GM23248 (cell line): ENCODE measurements around the gene ALDOB. TPM values are rescaled to one million over a fixed set of nuclear protein-coding genes. Genes with fewer than 3 reads are reported as not detected.

Experiments used
- DNase-seq: peaks from one replicate; pipeline ENCODE4 v3.0.0-alpha.2; 2015
- H2AFZ ChIP-seq: fragments of 200-600 bp; sonication (generic); 2 replicates; pipeline ENCODE4 v1.6.1; 2016; ENCODE audit warnings: antibody characterized with exemption
- H3F3A ChIP-seq: fragments of 200-600 bp; sonication (generic); 2 replicates; pipeline ENCODE4 v1.6.1; 2016; ENCODE audit warnings: mild to moderate bottlenecking, antibody characterized with exemption, mixed run types; ENCODE audit not compliant: insufficient read depth
- H3K27ac ChIP-seq: fragments of 200-600 bp; sonication (generic); 2 replicates; pipeline ENCODE4 v1.5.1; 2016; ENCODE audit warnings: mild to moderate bottlenecking
- H3K27me3 ChIP-seq: fragments of 200-600 bp; sonication (generic); replicated peaks from 2 replicates; pipeline ENCODE4 v1.6.1; 2016; ENCODE audit warnings: mild to moderate bottlenecking; ENCODE audit not compliant: insufficient read depth
- H3K36me3 ChIP-seq: fragments of 200-600 bp; sonication (generic); 2 replicates; pipeline ENCODE4 v1.6.1; 2016; ENCODE audit warnings: low read depth, mild to moderate bottlenecking
- H3K4me1 ChIP-seq: fragments of 200-600 bp; sonication (generic); 2 replicates; pipeline ENCODE4 v1.6.1; 2016; ENCODE audit warnings: mild to moderate bottlenecking; ENCODE audit not compliant: insufficient read depth
- H3K4me2 ChIP-seq: fragments of 200-600 bp; sonication (generic); one replicate; pipeline ENCODE4 v1.6.1; 2016; ENCODE audit warnings: mild to moderate bottlenecking; ENCODE audit not compliant: unreplicated experiment
- H3K4me3 ChIP-seq: fragments of 200-600 bp; sonication (generic); 2 replicates; pipeline ENCODE4 v1.5.1; 2016; ENCODE audit warnings: mild to moderate bottlenecking
- H3K79me2 ChIP-seq: fragments of 200-600 bp; sonication (generic); 2 replicates; pipeline ENCODE4 v1.6.1; 2016; ENCODE audit warnings: mild to moderate bottlenecking; ENCODE audit not compliant: insufficient read depth
- H3K9ac ChIP-seq: fragments of 200-600 bp; sonication (generic); 2 replicates; pipeline ENCODE4 v1.6.1; 2016; ENCODE audit warnings: mild to moderate bottlenecking
- H3K9me2 ChIP-seq: fragments of 200-600 bp; sonication (generic); 2 replicates; pipeline ENCODE4 v1.6.1; 2016; ENCODE audit warnings: mixed run types, mild to moderate bottlenecking, moderate library complexity; ENCODE audit not compliant: insufficient read depth
- H3K9me3 ChIP-seq: fragments of 200-600 bp; sonication (generic); one replicate; pipeline ENCODE4 v1.6.1; 2017; ENCODE audit warnings: low read depth
- H4K20me1 ChIP-seq: fragments of 200-600 bp; sonication (generic); 2 replicates; pipeline ENCODE4 v1.6.0; 2016; ENCODE audit not compliant: insufficient read depth
- EZH2 ChIP-seq: fragments of 200-600 bp; sonication (generic); IDR thresholded peaks from 2 replicates; pipeline ENCODE4 v1.6.1; 2018; ENCODE audit warnings: antibody characterized with exemption, mild to moderate bottlenecking; ENCODE audit not compliant: insufficient read depth, poor library complexity, severe bottlenecking
- EZH2phosphoT487 ChIP-seq: fragments of 200-600 bp; sonication (generic); IDR thresholded peaks from 2 replicates; pipeline ENCODE4 v1.6.1; 2018; ENCODE audit warnings: antibody characterized with exemption, moderate library complexity, mild to moderate bottlenecking, low read depth; ENCODE audit not compliant: insufficient read depth
- WGBS, 2 experiments: methylation state at CpG; one replicate each; pipeline ENCODE4 v1.1.6; 2015 to 2017; ENCODE audit warnings: low lambda C conversion rate in 2 of 2, low coverage in 1 of 2; ENCODE audit errors: missing lambda C conversion rate in 2 of 2; 5-methylcytosine and 5-hydroxymethylcytosine counted together
- in situ Hi-C: fragments of 300-500 bp; cut with MboI; formaldehyde crosslinking; loops from 2 replicates; pipeline ENCODE4 v1.15.0; 2020
- polyA plus RNA-seq: library from polyadenylated mRNA; unstranded; fragments of >200 nt; fragmentation: Nextera tagmentation; extraction: Ambion mirVana; gene quantifications from 2 replicates; pipeline ENCODE4 v1.2.1, GENCODE V29; 2016
- total RNA-seq: library from RNA; depleted of rRNA; stranded (reverse); fragments of >200 nt; shearing (Covaris generic); gene quantifications from 2 replicates; pipeline ENCODE4 v1.2.3, GENCODE V29; 2014

ALDOB gene
- total and polyA plus RNA-seq, 2 experiments from 2014 or later, result 0.08 TPM; not detected in 1

- Histone ChIP-seq H3K9me3 (peaks cover 9% of the 10 kb centered on the region), H3K27ac (no peak overlapping the region), H2AFZ (no peak overlapping the region), H3F3A (no peaks in the 10 kb centered on the region), H3K27me3 (no peaks in the 10 kb centered on the region), H4K20me1 (no peaks in the 10 kb centered on the region), H3K9ac (no peak overlapping the region), H3K36me3 (peaks cover 80% of the 10 kb centered on the region), H3K79me2 (peaks cover 66% of the 10 kb centered on the region), H3K4me3 (no peak overlapping the region), H3K4me1 (peaks cover 13% of the 10 kb centered on the region), H3K9me2 (no peaks in the 10 kb centered on the region), H3K4me2 (no peak overlapping the region)
- 96 to 99% methylated on average over 9 of the region's 9 CpGs for WGBS, 2 experiments
- no peak for TF ChIP-seq EZH2phosphoT487
- TF ChIP-seq EZH2, result no peak
- in situ Hi-C loops, result no loop called here
- DNase-seq, result no peak
Observed at GRCh38 chr9:101403516-101404285, 31.9 kb downstream of the ALDOB start.

- peak overlapping the region; percentile 93 for H3K9ac ChIP-seq
- H3K27me3 ChIP-seq, result no peaks in the 10 kb centered on the region
- peaks cover 56% of the 10 kb centered on the region for H3K36me3 ChIP-seq
- H3K9me3 ChIP-seq, result no peaks in the 10 kb centered on the region
- no peak overlapping the region for H2AFZ ChIP-seq
- TF ChIP-seq EZH2, result no peak
- H3F3A ChIP-seq, result no peaks in the 10 kb centered on the region
- no peaks in the 10 kb centered on the region for H3K9me2 ChIP-seq
- no peaks in the 10 kb centered on the region for H4K20me1 ChIP-seq
- 44 to 48% methylated on average over 5 of the region's 5 CpGs for WGBS, 2 experiments
- peak overlapping the region; percentile 96 for H3K4me3 ChIP-seq
- peaks cover 13% of the 10 kb centered on the region for H3K4me1 ChIP-seq
- peak overlapping the region; percentile 97 for H3K4me2 ChIP-seq
- in situ Hi-C loops, result no loop called here
- peaks cover 96% of the 10 kb centered on the region for H3K79me2 ChIP-seq
- H3K27ac ChIP-seq, result no peak overlapping the region
- DNase-seq, result peak; percentile 16
Observed at GRCh38 chr9:101400120-101400519, 35.5 kb downstream of the ALDOB start.

GRCh38 chr9:101399643-101399970 lies 36.0 kb downstream of the ALDOB start:
- Histone ChIP-seq H3K4me1 (peaks cover 13% of the 10 kb centered on the region), H3K79me2 (peaks cover 96% of the 10 kb centered on the region), H3K27ac (no peak overlapping the region), H3K27me3 (no peaks in the 10 kb centered on the region), H3K9me3 (no peaks in the 10 kb centered on the region), H3F3A (no peaks in the 10 kb centered on the region), H3K4me3 (peak overlapping the region; percentile 96), H2AFZ (peak overlapping the region; percentile 84; the same call in 1 of the 2 replicates), H3K36me3 (peaks cover 52% of the 10 kb centered on the region), H4K20me1 (no peaks in the 10 kb centered on the region), H3K9ac (peak overlapping the region; percentile 93), H3K9me2 (no peaks in the 10 kb centered on the region), H3K4me2 (peak overlapping the region; percentile 97)
- TF ChIP-seq EZH2phosphoT487 (no peak), EZH2 (no peak)
- 2 to 4% methylated on average over 2 of the region's 2 CpGs for WGBS, 2 experiments
- in situ Hi-C loops, result no loop called here
- DNase-seq, result no peak

GRCh38 chr9:101398930-101399642 lies 36.5 kb downstream of the ALDOB start:
- Histone ChIP-seq H2AFZ (peak overlapping the region; percentile 84), H3K4me2 (peak overlapping the region; percentile 97), H3K27ac (peak overlapping the region; percentile 60), H3K9me3 (no peaks in the 10 kb centered on the region), H3K4me1 (peaks cover 13% of the 10 kb centered on the region), H3K9ac (peak overlapping the region; percentile 93), H3K9me2 (no peaks in the 10 kb centered on the region), H3K79me2 (peaks cover 96% of the 10 kb centered on the region), H3K36me3 (peaks cover 47% of the 10 kb centered on the region), H3K4me3 (peak overlapping the region; percentile 96), H3F3A (no peaks in the 10 kb centered on the region), H3K27me3 (no peaks in the 10 kb centered on the region), H4K20me1 (no peaks in the 10 kb centered on the region)
- 1 to 3% methylated on average over 24 to 28 of the region's 28 CpGs for WGBS, 2 experiments
- DNase-seq, result peak; percentile 36
- TF ChIP-seq EZH2phosphoT487 (no peak), EZH2 (no peak)
- in situ Hi-C loops, result no loop called here
